ENCODE results near the gene FAM89A.
"Not testable (repeated sequence)": the region's sequence is repeated elsewhere in the genome, so short reads cannot be mapped to it uniquely, and the experiment has no call there.

The FAM89A gene

GRCh38 chr1:231029841-231030240 is 10.2 kb downstream of the FAM89A start:
- DNase-seq, result no peak

GRCh38 chr1:231029247-231029646 is 10.8 kb downstream of the FAM89A start:
- DNase-seq, result not testable (repeated sequence)

- no peak for DNase-seq
Observed at GRCh38 chr1:231028682-231029081, 11.4 kb downstream of the FAM89A start.

- DNase-seq, result no peak
Observed at GRCh38 chr1:231027971-231028370, 12.1 kb downstream of the FAM89A start.

- no peak for DNase-seq
Observed at GRCh38 chr1:231027136-231027925, 12.7 kb downstream of the FAM89A start.

- DNase-seq, result no peak
Observed at GRCh38 chr1:231026576-231026975, 13.5 kb downstream of the FAM89A start.

- DNase-seq, result no peak
Observed at GRCh38 chr1:231023150-231023549, 16.9 kb downstream of the FAM89A start.

GRCh38 chr1:231022543-231022942 is 17.5 kb downstream of the FAM89A start:
- DNase-seq, result not testable (repeated sequence)

- DNase-seq, result no peak
Observed at GRCh38 chr1:231021540-231022031, 18.5 kb downstream of the FAM89A start.

GRCh38 chr1:231020816-231021215 is 19.2 kb downstream of the FAM89A start:
- DNase-seq, result no peak

- DNase-seq, result no peak
Observed at GRCh38 chr1:231020139-231020601, 19.9 kb downstream of the FAM89A start.

GRCh38 chr1:231019711-231020110 is 20.3 kb downstream of the FAM89A start:
- no peak for DNase-seq

GRCh38 chr1:231016966-231017365 is 23.1 kb downstream of the FAM89A start:
- DNase-seq, result no peak

- DNase-seq, result no peak
Observed at GRCh38 chr1:231016234-231016633, 23.8 kb downstream of the FAM89A start.

GRCh38 chr1:231013391-231014015 is 26.6 kb downstream of the FAM89A start:
- no peak for DNase-seq

- DNase-seq, result no peak
Observed at GRCh38 chr1:231011963-231012362, 28.1 kb downstream of the FAM89A start.

GRCh38 chr1:231011360-231011759 is 28.7 kb downstream of the FAM89A start:
- no peak for DNase-seq

GRCh38 chr1:231007535-231007934 is 32.5 kb downstream of the FAM89A start:
- not testable (repeated sequence) for DNase-seq

- no peak for DNase-seq
Observed at GRCh38 chr1:231001892-231002291, 38.2 kb downstream of the FAM89A start.

GRCh38 chr1:231000639-231001038 is 39.4 kb downstream of the FAM89A start:
- DNase-seq, result no peak

- no peak for DNase-seq
Observed at GRCh38 chr1:231000201-231000600, 39.9 kb downstream of the FAM89A start.

GRCh38 chr1:230994860-230995259 is 45.2 kb downstream of the FAM89A start:
- no peak for DNase-seq

- DNase-seq, result no peak
Observed at GRCh38 chr1:230992100-230992774, 47.8 kb downstream of the FAM89A start.

GRCh38 chr1:230987448-230987847 is 52.6 kb downstream of the FAM89A start:
- DNase-seq, result no peak

All from activated gamma-delta T cell treated with Interleukin-2 at 50 U/mL for 16 hours (primary cell).